Measurements from ENCODE around the gene SSR3. TPM values are rescaled to one million over a fixed set of nuclear protein-coding genes. Genes with fewer than 3 reads are reported as not detected.

SSR3 gene
- total RNA-seq, 1 donor from 2014 or later = 223 TPM

DNA sequence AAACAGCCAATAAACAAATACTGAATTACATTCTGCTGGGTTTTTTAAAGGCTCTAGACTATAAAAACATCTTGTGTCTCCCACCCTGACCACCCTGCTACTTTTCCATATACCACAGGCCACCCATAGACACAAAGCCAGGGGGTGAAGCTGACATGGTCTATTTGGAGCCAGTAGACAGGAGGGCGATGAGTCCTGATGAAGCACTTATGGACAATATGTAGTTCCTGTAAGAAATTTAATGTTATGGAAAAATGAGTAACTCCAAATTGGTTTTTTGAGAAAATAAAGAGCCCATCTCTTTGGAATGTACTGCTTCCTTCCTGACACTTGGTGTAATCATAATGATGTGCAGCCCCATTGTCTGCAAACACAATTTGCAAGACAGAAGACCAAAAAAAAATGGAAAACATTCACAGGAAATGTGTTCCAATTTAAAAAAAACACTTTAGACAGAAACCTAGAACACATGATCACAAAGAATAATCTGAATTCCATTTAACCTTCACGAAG lies 11.8 kb downstream of the SSR3 start:
- ATAC-seq (no peak), DNase-seq (no peak)
- intact Hi-C loops (cut with micrococcal nuclease) = no loop called here

DNA sequence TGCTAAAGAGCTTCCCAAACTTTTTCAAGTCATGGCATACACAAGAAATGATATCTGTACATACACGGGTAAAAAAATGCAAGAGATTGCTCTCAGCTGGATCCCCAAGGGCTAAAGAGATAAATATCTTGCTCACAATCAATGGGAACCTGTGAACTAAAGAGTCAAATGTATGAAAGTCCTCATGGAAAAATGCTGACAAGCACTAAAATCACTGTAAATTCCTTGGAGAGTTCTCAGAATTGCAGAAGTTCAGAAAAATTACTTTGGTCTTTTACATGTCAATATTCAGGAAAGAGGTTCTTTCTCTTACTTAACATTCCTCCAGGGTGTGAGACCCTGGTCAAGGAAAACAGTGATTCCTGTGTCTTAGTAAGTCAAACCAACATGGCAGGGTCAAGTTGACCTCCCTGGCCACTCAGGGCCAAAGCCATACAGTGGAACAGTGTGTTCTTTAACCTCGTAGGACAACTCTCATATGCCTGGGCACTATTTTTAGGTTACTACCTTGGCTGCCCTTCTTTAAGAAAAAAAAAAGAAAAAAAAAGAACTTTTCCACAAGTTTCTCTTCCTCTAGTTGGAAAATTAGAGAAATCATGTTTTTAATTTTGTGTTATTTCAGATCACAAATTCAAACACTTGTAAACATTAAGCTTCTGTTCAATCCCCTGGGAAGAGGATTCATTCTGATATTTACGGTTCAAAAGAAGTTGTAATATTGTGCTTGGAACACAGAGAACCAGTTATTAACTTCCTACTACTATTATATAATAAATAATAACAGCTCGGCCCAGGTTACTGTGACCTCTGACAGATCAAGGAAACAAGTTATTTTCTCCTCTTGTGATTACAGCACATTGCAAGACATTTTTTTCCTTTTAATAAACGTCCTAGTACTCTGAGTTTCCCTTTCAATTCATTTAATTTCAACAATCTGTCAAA lies 12.5 kb downstream of the SSR3 start:
- intact Hi-C loops (cut with micrococcal nuclease) = no loop called here
- DNase-seq (no peak), ATAC-seq (peak; percentile 89)

DNA sequence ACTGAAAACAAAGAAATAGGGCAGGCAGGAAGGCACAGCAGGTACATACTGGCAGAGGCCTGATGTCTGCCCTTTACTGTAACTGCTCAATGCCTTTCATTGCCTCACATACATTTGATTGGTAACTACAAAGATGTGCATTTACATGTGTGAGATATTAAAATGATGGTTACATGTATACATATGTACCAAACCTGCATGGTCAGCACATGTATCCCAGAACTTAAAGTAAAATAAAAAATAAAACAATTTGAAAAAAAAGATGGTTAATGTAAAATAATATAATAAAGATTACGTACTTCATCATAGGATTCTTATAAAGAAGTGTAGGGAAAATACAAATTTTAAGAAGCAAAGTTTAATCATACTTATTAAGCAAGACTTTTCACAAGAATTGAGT lies 15.1 kb downstream of the SSR3 start:
- DNase-seq (no peak), ATAC-seq (no peak)
- intact Hi-C loops (cut with micrococcal nuclease) = no loop called here

DNA sequence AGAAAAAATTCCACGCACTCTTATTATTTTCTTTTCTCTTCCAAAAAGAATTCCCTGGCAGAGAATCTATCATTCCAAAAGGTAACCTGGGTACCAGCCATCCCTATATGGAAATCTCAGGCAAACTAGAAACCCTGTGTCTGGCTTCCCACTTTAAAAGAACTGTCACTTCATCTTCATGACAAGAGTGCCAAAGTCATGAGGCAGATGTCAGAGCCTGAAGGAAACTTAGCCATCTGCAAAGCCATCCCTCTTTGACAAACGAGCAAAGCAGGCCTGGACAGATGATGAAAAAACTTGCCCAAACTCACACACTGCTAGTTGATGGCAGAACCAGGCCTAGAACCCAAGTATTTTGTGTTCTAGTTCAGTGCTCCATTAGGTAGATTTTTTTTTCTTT lies 15.9 kb downstream of the SSR3 start:
- intact Hi-C loops (cut with micrococcal nuclease) = no loop called here
- DNase-seq (no peak), ATAC-seq (no peak)

- intact Hi-C loops (cut with micrococcal nuclease) = no loop called here
- DNase-seq = no peak
Observed at GRCh38 chr3:156536524-156537316, 18.2 kb downstream of the SSR3 start.

DNA sequence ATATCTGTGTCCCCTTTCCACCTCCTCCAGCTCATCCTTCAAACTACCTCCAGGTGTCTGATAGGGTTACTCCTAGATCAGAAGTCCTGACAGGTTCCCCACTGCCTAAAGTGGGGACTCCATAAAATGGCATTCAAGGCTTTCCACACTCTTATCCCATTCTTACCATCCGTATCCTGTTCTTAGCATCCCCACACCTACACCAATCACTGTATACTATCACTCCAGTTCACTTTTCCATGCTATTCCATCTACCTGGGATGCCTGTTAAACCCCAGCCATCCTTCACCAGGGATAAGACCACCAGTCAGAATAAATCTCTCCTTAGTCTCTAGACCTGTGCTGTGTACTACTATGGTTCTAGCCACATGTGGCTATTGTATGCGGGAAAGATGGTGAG lies 19.1 kb downstream of the SSR3 start:
- no peak for DNase-seq
- intact Hi-C loops (cut with micrococcal nuclease) = no loop called here
- ATAC-seq = no peak

More at GRCh38 chr3:156536524-156537316, 18.2 kb downstream of the SSR3 start:
- ATAC-seq = no peak

- intact Hi-C loops (cut with micrococcal nuclease) = no loop called here
- ATAC-seq (peak; percentile 95), DNase-seq (peak; percentile 60)
Observed at GRCh38 chr3:156535162-156535627, 19.7 kb downstream of the SSR3 start.

GRCh38 chr3:156533205-156533604 lies 21.7 kb downstream of the SSR3 start:
- DNase-seq (no peak), ATAC-seq (no peak)
- intact Hi-C loops (cut with micrococcal nuclease) = no loop called here

- intact Hi-C loops (cut with micrococcal nuclease) = no loop called here
- ATAC-seq (no peak), DNase-seq (no peak)
Observed at GRCh38 chr3:156532730-156533129, 22.2 kb downstream of the SSR3 start.

DNA sequence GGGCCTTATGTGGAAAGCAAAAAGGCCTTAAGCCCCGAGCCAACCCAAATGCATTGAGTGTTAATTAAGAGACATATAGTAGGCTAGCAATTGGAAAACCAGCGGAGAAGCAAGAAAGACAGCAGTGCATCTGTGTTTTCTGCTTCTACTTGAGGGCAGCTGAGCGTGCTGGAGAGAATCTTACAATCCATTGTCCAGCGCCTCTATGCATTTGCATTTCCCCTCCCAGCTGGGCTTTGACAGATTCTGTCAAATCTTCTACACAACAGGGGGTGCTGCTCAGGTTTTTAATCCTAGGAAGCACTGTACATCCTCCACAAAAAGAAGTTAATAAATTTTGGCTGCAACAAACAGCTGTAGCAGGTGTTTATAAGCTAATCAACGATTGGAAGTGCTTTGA lies 23.9 kb downstream of the SSR3 start:
- ATAC-seq (no peak), DNase-seq (no peak)
- intact Hi-C loops (cut with micrococcal nuclease) = no loop called here

- intact Hi-C loops (cut with micrococcal nuclease) = no loop called here
Observed at GRCh38 chr3:156527060-156527459, 27.9 kb downstream of the SSR3 start.

GRCh38 chr3:156525808-156526207 lies 29.1 kb downstream of the SSR3 start:
- no peak for ATAC-seq
- no peak for DNase-seq
- intact Hi-C loops (cut with micrococcal nuclease) = no loop called here

More at GRCh38 chr3:156527060-156527459, 27.9 kb downstream of the SSR3 start:
- DNase-seq (no peak), ATAC-seq (no peak)

GRCh38 chr3:156522673-156523072 lies 32.2 kb downstream of the SSR3 start:
- intact Hi-C loops (cut with micrococcal nuclease) = no loop called here
- ATAC-seq (no peak), DNase-seq (no peak)

DNA sequence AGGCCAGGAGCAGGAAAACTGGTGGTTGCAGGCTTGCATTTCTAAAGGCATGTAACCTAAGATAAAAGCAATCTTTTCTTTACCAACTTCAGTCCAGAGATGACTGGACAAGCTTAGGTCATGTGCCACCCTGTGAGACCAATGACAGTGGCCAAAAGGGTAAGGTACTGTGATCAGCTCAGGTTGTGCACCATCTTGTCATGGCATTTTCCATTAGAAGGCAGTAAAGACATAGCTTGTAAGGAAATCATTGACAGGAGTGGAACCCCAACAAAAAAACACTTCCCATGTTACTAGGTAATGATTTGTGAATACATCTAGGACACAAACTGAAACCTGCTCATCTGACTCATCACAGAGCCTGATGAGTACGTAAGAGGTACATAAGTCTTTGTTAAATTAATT lies 35.2 kb downstream of the SSR3 start:
- intact Hi-C loops (cut with micrococcal nuclease) = no loop called here
- ATAC-seq (no peak), DNase-seq (no peak)

GRCh38 chr3:156518726-156519125 lies 36.2 kb downstream of the SSR3 start:
- intact Hi-C loops (cut with micrococcal nuclease) = no loop called here
- DNase-seq (no peak), ATAC-seq (peak; percentile 93)

DNA sequence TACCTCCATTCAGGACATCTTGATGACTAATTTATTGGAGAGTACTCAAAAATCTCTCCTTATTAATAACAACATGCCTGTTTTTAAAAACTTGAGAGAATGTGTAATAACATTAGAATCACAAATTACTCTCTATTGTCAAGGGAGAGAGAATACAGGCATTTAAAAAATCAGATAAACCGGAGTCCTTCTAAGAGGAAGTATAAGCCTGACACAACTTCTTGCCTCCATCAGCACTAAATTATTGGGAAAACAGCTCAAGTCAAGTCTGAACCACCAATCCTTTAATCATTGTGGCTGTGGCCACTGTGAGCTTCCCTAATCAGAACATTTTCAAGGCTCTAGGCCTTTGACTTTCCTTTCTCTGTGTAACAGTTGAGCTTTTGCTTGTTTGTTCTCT lies 38.0 kb downstream of the SSR3 start:
- ATAC-seq = peak; percentile 40
- intact Hi-C loops (cut with micrococcal nuclease) = no loop called here
- DNase-seq = no peak

DNA sequence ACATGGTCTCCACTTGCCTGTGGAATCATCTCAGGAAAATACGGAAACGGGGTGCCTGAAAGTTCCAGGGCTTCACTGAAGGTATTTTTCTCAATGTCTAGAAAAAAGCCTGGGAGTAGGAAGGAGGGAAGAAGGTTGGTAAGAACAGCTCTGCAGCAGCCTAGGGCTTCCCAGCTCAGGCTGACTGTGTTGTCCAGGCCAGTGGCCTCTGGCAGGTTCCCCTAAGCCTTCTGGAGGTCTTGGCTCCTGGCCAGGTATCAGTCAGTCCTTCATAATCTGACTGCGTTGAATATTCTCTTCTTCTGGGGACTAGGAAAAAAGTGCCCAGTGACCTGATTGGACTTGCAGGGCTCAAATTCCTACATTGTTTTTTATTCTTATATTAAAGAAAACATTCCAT lies 38.6 kb downstream of the SSR3 start:
- intact Hi-C loops (cut with micrococcal nuclease) = no loop called here
- ATAC-seq (peak; percentile 67), DNase-seq (peak; percentile 51)

DNA sequence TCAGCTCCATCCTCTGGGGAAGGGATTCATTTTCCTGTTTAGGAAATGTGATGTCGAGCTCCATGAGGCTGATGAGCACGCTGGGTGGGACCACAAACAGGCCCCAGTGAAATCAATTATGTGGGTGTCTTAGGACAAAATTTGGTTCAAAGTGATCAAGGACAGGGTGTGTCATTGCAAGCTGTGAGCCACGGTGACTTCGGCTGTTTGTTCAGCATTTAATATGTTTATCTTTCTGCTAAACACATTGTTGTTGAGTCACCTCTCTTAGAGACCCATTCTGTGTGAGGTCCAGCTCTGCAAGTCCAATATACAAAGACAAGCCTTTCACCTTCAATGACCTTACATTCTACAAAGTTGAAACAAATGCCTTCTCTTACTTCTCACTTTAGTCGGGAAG lies 41.3 kb downstream of the SSR3 start:
- no peak for DNase-seq
- intact Hi-C loops (cut with micrococcal nuclease) = no loop called here
- ATAC-seq = no peak

GRCh38 chr3:156511987-156512677 lies 42.8 kb downstream of the SSR3 start:
- intact Hi-C loops (cut with micrococcal nuclease) = no loop called here
- DNase-seq (no peak), ATAC-seq (no peak)

Data from left ventricle myocardium superior (tissue), 1 donor.